Measurements from ENCODE around the gene TAF1B. TPM values are rescaled to one million over a fixed set of nuclear protein-coding genes. Genes with fewer than 3 reads are reported as not detected.

TAF1B gene
- total RNA-seq, 1 experiment from 2014 or later = 35.2 TPM

DNA sequence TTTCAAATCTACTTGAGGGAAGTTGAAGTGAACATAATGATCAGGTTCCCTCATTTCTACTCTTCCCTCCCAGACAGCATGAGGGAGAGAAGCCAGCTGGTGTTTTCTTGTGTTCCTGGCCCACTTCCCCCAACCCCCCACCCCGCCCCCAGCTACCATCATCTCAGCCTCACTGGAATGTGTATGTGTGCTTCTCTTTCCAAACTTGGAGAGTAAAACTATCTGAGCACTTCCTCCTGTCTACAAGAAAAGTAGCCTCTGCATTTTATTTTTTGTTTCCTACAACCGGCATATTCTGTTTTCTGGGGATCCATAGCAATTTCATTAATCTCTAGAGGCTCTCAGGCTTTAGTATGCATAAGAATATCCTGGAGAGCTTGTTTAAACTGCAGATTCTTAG lies 54.6 kb downstream of the TAF1B start:
- intact Hi-C loops (cut with micrococcal nuclease; ENCODE audit: unreplicated experiment) (no loop called here), in situ Hi-C loops (cut with HindIII; ENCODE audit: low pct_unique_long_range_greater_than_20kb, low sequenced_read_pairs) (no loop called here)
- Histone ChIP-seq H3K27me3 (ENCODE audit: control insufficient read depth, insufficient read depth, low read length) (no peaks in the 10 kb centered on the region), H3K4me1 (ENCODE audit: control insufficient read depth, insufficient read depth, low read length) (peaks cover 18% of the 10 kb centered on the region), H3K9me3 (ENCODE audit: control insufficient read depth, insufficient read depth, low read depth, low read length) (no peaks in the 10 kb centered on the region), H3K4me3 (ENCODE audit: low read depth in 2 of 2, low read length in 2 of 2) (no peak overlapping the region), H3K27ac (ENCODE audit: low read length) (no peak overlapping the region), H3K36me3 (ENCODE audit: control insufficient read depth, insufficient read depth, low read length) (no peaks in the 10 kb centered on the region; the same call in 1 of the 2 replicates)
- TF ChIP-seq SIN3A (IDR thresholded peaks at IDR 0.05; ENCODE audit: borderline replicate concordance, insufficient read depth, low read depth, low read length) (no peak), TCF7L2 (IDR thresholded peaks at IDR 0.05; ENCODE audit: low read depth, low read length) (no peak)
- TF ChIP-seq, protein P1, sequence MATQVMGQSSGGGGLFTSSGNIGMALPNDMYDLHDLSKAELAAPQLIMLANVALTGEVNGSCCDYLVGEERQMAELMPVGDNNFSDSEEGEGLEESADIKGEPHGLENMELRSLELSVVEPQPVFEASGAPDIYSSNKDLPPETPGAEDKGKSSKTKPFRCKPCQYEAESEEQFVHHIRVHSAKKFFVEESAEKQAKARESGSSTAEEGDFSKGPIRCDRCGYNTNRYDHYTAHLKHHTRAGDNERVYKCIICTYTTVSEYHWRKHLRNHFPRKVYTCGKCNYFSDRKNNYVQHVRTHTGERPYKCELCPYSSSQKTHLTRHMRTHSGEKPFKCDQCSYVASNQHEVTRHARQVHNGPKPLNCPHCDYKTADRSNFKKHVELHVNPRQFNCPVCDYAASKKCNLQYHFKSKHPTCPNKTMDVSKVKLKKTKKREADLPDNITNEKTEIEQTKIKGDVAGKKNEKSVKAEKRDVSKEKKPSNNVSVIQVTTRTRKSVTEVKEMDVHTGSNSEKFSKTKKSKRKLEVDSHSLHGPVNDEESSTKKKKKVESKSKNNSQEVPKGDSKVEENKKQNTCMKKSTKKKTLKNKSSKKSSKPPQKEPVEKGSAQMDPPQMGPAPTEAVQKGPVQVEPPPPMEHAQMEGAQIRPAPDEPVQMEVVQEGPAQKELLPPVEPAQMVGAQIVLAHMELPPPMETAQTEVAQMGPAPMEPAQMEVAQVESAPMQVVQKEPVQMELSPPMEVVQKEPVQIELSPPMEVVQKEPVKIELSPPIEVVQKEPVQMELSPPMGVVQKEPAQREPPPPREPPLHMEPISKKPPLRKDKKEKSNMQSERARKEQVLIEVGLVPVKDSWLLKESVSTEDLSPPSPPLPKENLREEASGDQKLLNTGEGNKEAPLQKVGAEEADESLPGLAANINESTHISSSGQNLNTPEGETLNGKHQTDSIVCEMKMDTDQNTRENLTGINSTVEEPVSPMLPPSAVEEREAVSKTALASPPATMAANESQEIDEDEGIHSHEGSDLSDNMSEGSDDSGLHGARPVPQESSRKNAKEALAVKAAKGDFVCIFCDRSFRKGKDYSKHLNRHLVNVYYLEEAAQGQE (IDR thresholded peaks at IDR 0.05; ENCODE audit: insufficient read depth in 1 of 2, low read depth in 2 of 2, low read length in 1 of 2) = no peak
- TF ChIP-seq, protein P2, sequence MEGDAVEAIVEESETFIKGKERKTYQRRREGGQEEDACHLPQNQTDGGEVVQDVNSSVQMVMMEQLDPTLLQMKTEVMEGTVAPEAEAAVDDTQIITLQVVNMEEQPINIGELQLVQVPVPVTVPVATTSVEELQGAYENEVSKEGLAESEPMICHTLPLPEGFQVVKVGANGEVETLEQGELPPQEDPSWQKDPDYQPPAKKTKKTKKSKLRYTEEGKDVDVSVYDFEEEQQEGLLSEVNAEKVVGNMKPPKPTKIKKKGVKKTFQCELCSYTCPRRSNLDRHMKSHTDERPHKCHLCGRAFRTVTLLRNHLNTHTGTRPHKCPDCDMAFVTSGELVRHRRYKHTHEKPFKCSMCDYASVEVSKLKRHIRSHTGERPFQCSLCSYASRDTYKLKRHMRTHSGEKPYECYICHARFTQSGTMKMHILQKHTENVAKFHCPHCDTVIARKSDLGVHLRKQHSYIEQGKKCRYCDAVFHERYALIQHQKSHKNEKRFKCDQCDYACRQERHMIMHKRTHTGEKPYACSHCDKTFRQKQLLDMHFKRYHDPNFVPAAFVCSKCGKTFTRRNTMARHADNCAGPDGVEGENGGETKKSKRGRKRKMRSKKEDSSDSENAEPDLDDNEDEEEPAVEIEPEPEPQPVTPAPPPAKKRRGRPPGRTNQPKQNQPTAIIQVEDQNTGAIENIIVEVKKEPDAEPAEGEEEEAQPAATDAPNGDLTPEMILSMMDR (IDR thresholded peaks at IDR 0.05) = no peak
- ATAC-seq (no peak), DNase-seq (ENCODE audit: low read depth, low spot score) (no peak)
- CTCF ChIA-PET = no interaction called here
- POLR2A ChIA-PET = no interaction called here
- BruUV-seq (replicated peaks) = no TSS peak

- Histone ChIP-seq H3K36me3 (ENCODE audit: control insufficient read depth, insufficient read depth, low read length) (peaks cover 8% of the 10 kb centered on the region; the same call in 1 of the 2 replicates), H3K27ac (ENCODE audit: low read length) (no peak overlapping the region), H3K27me3 (ENCODE audit: control insufficient read depth, insufficient read depth, low read length) (no peaks in the 10 kb centered on the region), H3K4me3 (ENCODE audit: low read depth in 2 of 2, low read length in 2 of 2) (no peak overlapping the region), H3K9me3 (ENCODE audit: control insufficient read depth, insufficient read depth, low read depth, low read length) (no peaks in the 10 kb centered on the region), H3K4me1 (ENCODE audit: control insufficient read depth, insufficient read depth, low read length) (no peaks in the 10 kb centered on the region)
- no peak for DNase-seq (ENCODE audit: low read depth, low spot score)
- ChIA-PET POLR2A (interaction anchor here (0.7 kb wide), 1 partner anchor 106 kb away, joined by 3 read pairs; no protein-coding TSS in a partner anchor), CTCF (no interaction called here)
- no TSS peak for BruUV-seq (replicated peaks)
- ATAC-seq = no peak
- intact Hi-C loops (cut with micrococcal nuclease; ENCODE audit: unreplicated experiment) (no loop called here), in situ Hi-C loops (cut with HindIII; ENCODE audit: low pct_unique_long_range_greater_than_20kb, low sequenced_read_pairs) (no loop called here)
- TF ChIP-seq, protein P2 (IDR thresholded peaks at IDR 0.05) = no peak
- TF ChIP-seq SIN3A (IDR thresholded peaks at IDR 0.05; ENCODE audit: borderline replicate concordance, insufficient read depth, low read depth, low read length) (no peak), TCF7L2 (IDR thresholded peaks at IDR 0.05; ENCODE audit: low read depth, low read length) (no peak), POLR2AphosphoS5 (IDR thresholded peaks at IDR 0.05; ENCODE audit: low read depth, low read length) (no peak)
- TF ChIP-seq, protein P1 (IDR thresholded peaks at IDR 0.05; ENCODE audit: insufficient read depth in 1 of 2, low read depth in 2 of 2, low read length in 1 of 2) = no peak
These were observed 62.1 kb downstream of the TAF1B start for GRCh38 chr2:9905413-9905812.
